A549 (cell line): ENCODE results near the gene PDS5B. TPM values are rescaled to one million over a fixed set of nuclear protein-coding genes. Genes with fewer than 3 reads are reported as not detected.

Experiments
- ATAC-seq, 2 experiments: fragments of 200-7000 bp in 1 of 2; fragments of >200 bp in 1 of 2; cut with Nextera tagmentation in 1 of 2; cut with Tn5 transposase in 1 of 2; 3 replicates each; pipeline versions ENCODE4 v1.8.0 to v1.9.1; 2018 to 2020; ENCODE audit warnings: mild to moderate bottlenecking in 1 of 2, moderate library complexity in 1 of 2
- CTCF ChIA-PET: fragments of 300-600 bp; sonication (Branson Sonifier 250); formaldehyde crosslinking; extraction: SDS; loops from one replicate; lab custom pipeline; 2021; ENCODE audit warnings: antibody characterized with exemption, inconsistent platforms; lab: Yijun Ruan, JAX
- POLR2A ChIA-PET: fragments of 350-600 bp; formaldehyde crosslinking; extraction: SDS; loops from one replicate; lab custom pipeline; 2021; ENCODE audit warnings: antibody characterized with exemption, inconsistent platforms; lab: Yijun Ruan, JAX
- DNase-seq, 2 experiments: peaks; one replicate each; pipeline versions ENCODE4 v3.0.0 to v3.0.0-alpha.2; 2011 to 2016; ENCODE audit warnings: low read depth in 1 of 2, low spot score in 1 of 2
- FAIRE-seq: peaks from 2 replicates; lab custom pipeline; 2011; peaks lifted over from hg19 to GRCh38; lab: Jason Lieb, UNC
- H3K27ac ChIP-seq, 2 experiments: fragments of >200 bp; sonication (Bioruptor Twin); formaldehyde crosslinking; 3 replicates each; pipeline ENCODE4 v1.5.1; 2016 to 2017
- H3K4me1 ChIP-seq: fragments of >200 bp; sonication (Bioruptor Twin); formaldehyde crosslinking; 3 replicates; pipeline ENCODE4 v1.6.1; 2016
- H3K4me2 ChIP-seq: fragments of >200 bp; sonication (Bioruptor Twin); formaldehyde crosslinking; 3 replicates; pipeline ENCODE4 v1.6.1; 2016
- H3K4me3 ChIP-seq: fragments of >200 bp; sonication (Bioruptor Twin); formaldehyde crosslinking; 3 replicates; pipeline ENCODE4 v1.5.1; 2016
- H3K9me3 ChIP-seq: fragments of >200 bp; sonication (Bioruptor Twin); formaldehyde crosslinking; 3 replicates; pipeline ENCODE4 v1.6.1; 2016
- CEBPB ChIP-seq, 2 experiments: fragments of >200 bp in 1 of 2; sonication (Bioruptor Twin) in 1 of 2; formaldehyde crosslinking in 1 of 2; IDR thresholded peaks; 2 replicates each; pipeline ENCODE4 v1.6.1; 2012 to 2016
- CHD4 ChIP-seq: fragments of 200-600 bp; sonication (generic); IDR thresholded peaks from 2 replicates; pipeline ENCODE4 v1.6.1; 2016; ENCODE audit warnings: antibody characterized with exemption, mild to moderate bottlenecking, borderline replicate concordance
- CTCF ChIP-seq: fragments of >200 bp; sonication (Bioruptor Twin); formaldehyde crosslinking; IDR thresholded peaks from 3 replicates; pipeline ENCODE4 v1.5.1; 2016
- FOSB ChIP-seq: fragments of 250-450 bp; sonication (Bioruptor Pico); IDR thresholded peaks from 2 replicates; pipeline ENCODE4 v1.5.0; 2020; ENCODE audit warnings: mild to moderate bottlenecking, moderate library complexity
- HMGXB4 ChIP-seq: fragments of 250-450 bp; sonication (Bioruptor Pico); IDR thresholded peaks from 2 replicates; pipeline ENCODE4 v1.5.0; 2021; ENCODE audit warnings: mild to moderate bottlenecking, moderate library complexity, borderline replicate concordance
- HOXA7 ChIP-seq: fragments of 250-450 bp; sonication (Bioruptor Pico); IDR thresholded peaks from 2 replicates; pipeline ENCODE4 v1.5.0; 2020; ENCODE audit warnings: mild to moderate bottlenecking, moderate library complexity
- KDM1A ChIP-seq: fragments of 200-600 bp; sonication (generic); IDR thresholded peaks from 2 replicates; pipeline ENCODE4 v1.6.1; 2016; ENCODE audit warnings: low read depth, mild to moderate bottlenecking
- MAFK ChIP-seq: fragments of 450-650 bp; IDR thresholded peaks from 2 replicates; pipeline ENCODE4 v1.6.1; 2014; ENCODE audit not compliant: partially characterized antibody
- PBX3 ChIP-seq: IDR thresholded peaks from 2 replicates; pipeline ENCODE4 v1.6.1; 2012
- POLR2AphosphoS2 ChIP-seq: conservative IDR thresholded peaks from 2 replicates; pipeline ENCODE4 v1.6.1; 2012; ENCODE audit warnings: low read length, improper control_type of control experiment, inconsistent platforms
- RAD21 ChIP-seq, 2 experiments: fragments of >200 bp in 1 of 2; sonication (Bioruptor Twin) in 1 of 2; formaldehyde crosslinking in 1 of 2; IDR thresholded peaks in 1 of 2; conservative IDR thresholded peaks in 1 of 2; 2 replicates in 1 of 2; 3 replicates in 1 of 2; pipeline ENCODE4 v1.6.1; 2012 to 2018; ENCODE audit warnings: inconsistent platforms in 1 of 2
- RARB ChIP-seq: fragments of 250-450 bp; sonication (Bioruptor Pico); IDR thresholded peaks from 2 replicates; pipeline ENCODE4 v1.8.0; 2021; ENCODE audit warnings: mild to moderate bottlenecking, moderate library complexity
- SMC3 ChIP-seq: fragments of >200 bp; sonication (Bioruptor Twin); formaldehyde crosslinking; IDR thresholded peaks from 3 replicates; pipeline ENCODE4 v1.6.1; 2018; ENCODE audit warnings: inconsistent platforms
- WGBS: methylation state at CpG from one replicate; pipeline ENCODE4 v1.1.6; 2017; ENCODE audit errors: missing lambda C conversion rate; 5-methylcytosine and 5-hydroxymethylcytosine counted together
- polyA plus RNA-seq, 4 experiments: library from polyadenylated mRNA; depleted of rRNA in 3 of 4; stranded (reverse); fragments of >200 nt; fragmentation: RNase III in 1 of 4; extraction: RNeasy Plus Mini Kit Qiagen cat#74134 plus additional on column Dnase treatment in 1 of 4; gene quantifications; 2 replicates in 3 of 4; 3 replicates in 1 of 4; pipeline ENCODE4 v1.2.3, GENCODE V29; 2011 to 2017

Gene PDS5B
- polyA plus RNA-seq, 2 of the 4 experiments (the other 2 are of a cell fraction), result 10.6 to 16.0 TPM

- H3K4me2 ChIP-seq, result no peak overlapping the region
- H3K4me1 ChIP-seq, result no peaks in the 10 kb centered on the region; the same call in 2 of the 3 replicates
- no peak for ATAC-seq
- no peak for FAIRE-seq
- ChIA-PET POLR2A (no interaction called here), CTCF (interaction anchor here (0.8 kb wide), 1 partner anchor 9 kb away, joined by 3 read pairs; no protein-coding TSS in a partner anchor)
- no peak overlapping the region for H3K27ac ChIP-seq
- no peaks in the 10 kb centered on the region for H3K9me3 ChIP-seq
- DNase-seq, result no peak
- TF ChIP-seq HOXA7 (no peak), RARB (CRISPR knock-in tag) (no peak), KDM1A (no peak), CEBPB (IDR thresholded peaks at IDR 0.05) (no peak)
- no peak overlapping the region for H3K4me3 ChIP-seq
Measured at GRCh38 chr13:32663660-32664059, 77.4 kb downstream of the PDS5B start.

GRCh38 chr13:32666990-32667571 is 80.8 kb downstream of the PDS5B start:
- no peak for DNase-seq
- H3K9me3 ChIP-seq, result no peaks in the 10 kb centered on the region
- H3K4me3 ChIP-seq, result no peak overlapping the region
- ATAC-seq, result no peak
- WGBS, result 95% methylated on average over 4 of the region's 4 CpGs
- H3K27ac ChIP-seq, result no peak overlapping the region
- CTCF ChIA-PET, result interaction anchor here (1.1 kb wide), 1 partner anchor 28 kb away, joined by 3 read pairs; no protein-coding TSS in a partner anchor
- TF ChIP-seq POLR2AphosphoS2 (no peak), PBX3 (no peak)
- no peak for FAIRE-seq
- no peak overlapping the region for H3K4me2 ChIP-seq
- no peaks in the 10 kb centered on the region for H3K4me1 ChIP-seq
- POLR2A ChIA-PET, result no interaction called here

GRCh38 chr13:32669030-32669646 is 82.9 kb downstream of the PDS5B start:
- no peaks in the 10 kb centered on the region for H3K4me1 ChIP-seq
- ChIA-PET CTCF (interaction anchor here (0.6 to 2.1 kb wide), 18 partner anchors 9 to 662 kb away, joined by 3 to 9 read pairs (median 4); partner anchors contain the start of gene PDS5B), POLR2A (interaction anchor here (0.6 kb wide), 1 partner anchor 562 kb away, joined by 3 read pairs; no protein-coding TSS in a partner anchor)
- TF ChIP-seq SMC3 (peak; percentile 42), RAD21 (conservative IDR thresholded peaks at IDR 0.05 in 1 of 2, IDR thresholded peaks at IDR 0.05 in 1 of 2) (peak; percentile 25 to 35; a peak in 3 of 5 replicates), HMGXB4 (CRISPR knock-in tag) (no peak), CTCF (peak; percentile 59), FOSB (no peak), CHD4 (no peak), MAFK (no peak)
- FAIRE-seq, result no peak
- 63% methylated on average over 3 of the region's 3 CpGs for WGBS
- ATAC-seq, result 0 out of 6 replicates have a peak, but pooled peaks of 1 of the 2 experiments have one; percentile 42
- peak; percentile 3 to 48 for DNase-seq
- no peak overlapping the region for H3K4me3 ChIP-seq
- H3K27ac ChIP-seq, result no peak overlapping the region
- H3K9me3 ChIP-seq, result peaks cover 3% of the 10 kb centered on the region; the same call in 1 of the 3 replicates
- no peak overlapping the region for H3K4me2 ChIP-seq
